ENCODE results near the gene ETFA.

Gene ETFA

GRCh38 chr15:76192715-76193114 lies 118.6 kb downstream of the ETFA start:
- FAIRE-seq = no peak

DNA sequence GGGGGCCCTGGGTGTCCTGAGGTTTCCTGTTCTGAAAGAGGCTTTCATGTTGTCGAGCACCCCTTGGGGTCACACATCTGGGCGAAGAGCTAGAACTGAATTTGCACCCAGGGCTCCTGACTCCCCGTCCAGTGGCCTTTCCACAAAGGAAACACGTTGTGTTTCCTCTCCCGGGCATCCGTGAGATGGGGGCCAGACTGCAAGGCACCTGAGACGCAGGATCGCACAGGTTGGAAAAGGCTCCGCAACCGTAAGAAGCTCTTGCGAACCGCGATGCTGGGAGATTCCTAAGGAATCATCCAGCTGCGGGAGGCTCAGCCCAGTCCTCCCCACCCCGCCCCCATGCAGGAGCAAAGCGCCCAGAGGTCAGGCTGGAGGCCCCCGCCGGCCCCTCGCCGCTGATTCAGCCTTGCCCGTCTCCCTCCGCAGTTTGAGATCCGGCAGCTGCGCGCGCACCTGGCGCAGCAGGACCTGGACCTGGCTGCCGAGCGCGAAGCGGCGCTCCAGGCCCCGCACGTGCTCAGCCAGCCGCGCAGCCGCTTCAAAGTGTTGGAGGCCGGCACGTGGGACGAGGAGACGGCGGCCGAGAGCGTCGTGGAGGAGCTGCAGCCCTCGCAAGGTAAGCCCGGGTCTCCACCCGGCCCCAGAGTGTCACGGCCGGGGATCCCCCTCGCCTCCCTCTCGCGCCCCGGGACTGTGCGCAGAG lies 119.6 kb downstream of the ETFA start:
- FAIRE-seq = no peak

DNA sequence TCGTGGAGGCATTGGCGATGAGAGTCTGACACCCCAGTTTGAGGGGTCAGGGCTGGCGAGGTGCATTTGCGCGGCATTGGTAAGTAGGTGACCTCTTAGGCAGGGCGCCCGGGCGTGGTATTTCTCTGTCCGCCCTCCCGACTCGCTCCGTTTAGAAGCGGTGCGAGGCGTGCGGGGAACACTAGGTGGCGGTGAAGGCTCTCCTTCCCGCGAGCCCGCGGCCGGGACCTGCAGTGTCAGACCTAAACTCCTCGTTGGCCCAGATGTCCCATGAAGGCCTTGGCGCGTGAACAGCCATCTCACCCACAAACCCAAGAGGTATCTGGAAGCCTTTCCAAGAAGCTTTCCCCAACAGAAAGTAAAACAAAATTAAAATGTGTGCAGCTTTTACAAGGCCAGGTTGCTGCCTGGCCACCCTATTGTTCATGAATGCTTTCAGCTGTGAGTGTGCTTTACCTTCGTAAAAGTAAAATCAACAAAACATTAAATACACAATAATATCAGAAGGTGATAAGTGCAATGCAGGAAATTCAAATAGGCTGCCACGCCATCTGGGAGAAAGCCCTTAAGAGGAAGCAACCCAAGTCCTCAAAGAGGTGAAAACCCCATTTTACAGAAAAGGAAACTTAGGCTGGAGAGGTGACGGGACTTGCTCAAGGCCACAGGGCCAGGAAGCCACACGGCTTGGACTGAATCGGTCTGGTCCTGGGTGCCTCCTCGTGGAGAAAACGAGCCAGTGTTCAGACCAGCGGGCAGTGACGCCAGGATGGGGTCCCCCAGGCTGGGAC lies 120.3 kb downstream of the ETFA start:
- no peak for FAIRE-seq

GRCh38 chr15:76190070-76190564 lies 121.2 kb downstream of the ETFA start:
- no peak for FAIRE-seq

GRCh38 chr15:76189106-76189505 lies 122.2 kb downstream of the ETFA start:
- FAIRE-seq = no peak

- no peak for FAIRE-seq
Measured at GRCh38 chr15:76187163-76187562, 124.1 kb downstream of the ETFA start.

DNA sequence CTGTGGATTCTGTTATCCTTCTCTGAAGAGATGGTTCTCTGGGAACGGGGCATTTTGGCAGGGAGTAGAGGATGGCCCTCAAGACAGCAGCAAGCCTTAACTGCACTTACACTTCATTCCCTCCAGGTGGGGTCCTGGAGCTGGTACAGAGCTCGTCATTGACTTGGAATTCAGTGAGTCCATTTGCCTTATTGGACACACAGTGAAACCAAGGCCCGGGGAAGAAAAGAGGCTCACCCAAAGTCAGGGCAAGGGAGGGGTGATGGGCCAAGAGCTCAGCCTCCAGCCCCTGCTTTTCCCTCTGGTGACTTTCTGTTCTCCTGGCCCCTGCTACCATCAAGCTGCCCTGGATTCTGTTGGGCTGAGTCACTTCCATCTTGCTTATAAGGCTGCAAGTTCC lies 125.6 kb downstream of the ETFA start:
- FAIRE-seq = no peak

DNA sequence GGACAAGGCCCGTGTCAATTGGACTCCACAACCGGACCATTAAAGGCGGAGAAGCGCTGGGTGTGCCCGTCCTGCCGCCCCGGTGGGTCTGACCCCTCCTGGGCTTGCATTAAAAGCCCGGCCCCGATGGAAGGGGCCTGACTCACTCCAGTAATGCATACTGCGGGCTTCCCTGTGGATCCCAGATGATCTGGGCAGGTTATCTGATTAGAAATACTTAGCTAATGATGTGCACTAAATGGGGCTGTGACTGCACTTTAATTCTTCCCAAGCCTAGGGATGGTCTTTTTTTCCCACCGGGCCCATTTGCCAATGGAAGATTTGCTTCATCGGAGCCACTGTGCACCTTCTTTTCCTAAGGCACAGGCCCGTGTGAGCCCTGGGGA lies 126.6 kb downstream of the ETFA start:
- no peak for FAIRE-seq

- no peak for FAIRE-seq
Measured at GRCh38 chr15:76183930-76184649, 127.2 kb downstream of the ETFA start.

DNA sequence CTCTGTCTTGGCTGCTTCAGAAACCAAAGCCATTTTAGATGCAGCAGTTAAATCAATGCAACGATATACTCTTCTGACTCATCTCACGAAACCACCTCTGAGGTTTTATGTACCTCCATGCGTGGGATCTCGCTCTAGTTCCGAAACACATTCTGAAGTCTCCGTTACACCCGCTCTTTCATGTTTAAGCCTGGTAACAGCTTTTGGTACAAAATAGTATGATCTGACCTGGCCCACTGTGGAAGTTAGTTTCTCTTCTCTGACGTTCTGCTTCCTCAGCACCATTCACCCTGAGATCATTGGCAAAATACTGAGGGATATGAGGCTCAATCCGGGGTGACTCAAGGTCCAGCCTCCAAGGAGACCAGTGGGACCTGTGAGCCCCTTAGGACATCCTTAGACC lies 129.6 kb downstream of the ETFA start:
- FAIRE-seq = no peak

DNA sequence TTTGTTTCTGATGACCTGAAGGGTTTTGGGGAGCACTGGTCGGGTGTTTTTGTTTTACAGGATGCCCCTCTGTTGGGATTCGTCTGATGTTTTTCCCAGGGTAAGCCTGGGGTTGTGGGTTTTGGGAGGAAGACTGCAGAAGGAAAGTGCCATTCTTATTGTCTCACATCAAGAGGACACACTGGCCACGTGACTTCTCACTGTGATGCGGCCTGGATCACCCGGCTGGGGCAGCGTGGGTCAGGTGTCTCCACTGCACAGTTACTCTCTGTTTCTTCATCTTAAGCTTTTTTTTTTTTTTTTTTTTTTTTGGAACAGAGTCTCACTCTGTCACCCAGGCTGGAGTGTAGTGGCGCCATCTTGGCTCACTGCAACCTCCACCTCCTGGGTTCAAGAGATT lies 130.9 kb downstream of the ETFA start:
- FAIRE-seq = no peak

GRCh38 chr15:76179023-76179422 lies 132.2 kb downstream of the ETFA start:
- FAIRE-seq = no peak

DNA sequence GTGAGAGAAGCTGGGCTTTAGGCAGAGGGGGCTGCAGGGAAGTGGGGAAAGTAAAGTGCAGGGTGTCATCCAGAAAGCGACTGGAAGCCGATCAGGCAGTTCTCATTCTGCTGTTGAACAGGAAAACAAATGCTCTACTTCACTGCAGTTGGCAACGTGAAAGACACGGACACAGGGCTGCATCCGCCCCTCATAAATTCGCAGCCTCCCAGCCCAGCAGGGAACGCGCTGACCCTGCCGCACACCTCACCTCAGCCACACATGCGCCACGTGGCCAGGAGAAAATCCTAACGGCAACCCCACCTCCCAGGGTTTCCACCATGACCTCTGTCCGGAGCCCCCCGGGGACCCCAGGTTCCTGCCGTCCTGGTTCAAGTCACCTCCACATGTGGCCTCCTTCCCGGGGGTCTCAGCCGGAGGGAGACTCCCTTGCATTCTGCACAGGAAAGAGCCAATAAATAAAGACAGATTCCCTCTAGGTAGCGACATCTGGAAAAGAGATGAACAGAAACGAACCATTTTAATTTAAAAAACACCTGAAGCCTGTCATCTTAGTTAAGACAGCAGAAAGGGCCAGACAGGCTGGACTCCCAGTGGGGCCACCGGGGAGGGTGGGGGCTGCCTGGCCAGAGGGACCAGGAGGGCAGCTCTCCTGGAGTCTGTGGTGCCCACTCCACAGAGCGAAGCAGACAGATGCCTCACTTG lies 132.8 kb downstream of the ETFA start:
- FAIRE-seq = no peak

DNA sequence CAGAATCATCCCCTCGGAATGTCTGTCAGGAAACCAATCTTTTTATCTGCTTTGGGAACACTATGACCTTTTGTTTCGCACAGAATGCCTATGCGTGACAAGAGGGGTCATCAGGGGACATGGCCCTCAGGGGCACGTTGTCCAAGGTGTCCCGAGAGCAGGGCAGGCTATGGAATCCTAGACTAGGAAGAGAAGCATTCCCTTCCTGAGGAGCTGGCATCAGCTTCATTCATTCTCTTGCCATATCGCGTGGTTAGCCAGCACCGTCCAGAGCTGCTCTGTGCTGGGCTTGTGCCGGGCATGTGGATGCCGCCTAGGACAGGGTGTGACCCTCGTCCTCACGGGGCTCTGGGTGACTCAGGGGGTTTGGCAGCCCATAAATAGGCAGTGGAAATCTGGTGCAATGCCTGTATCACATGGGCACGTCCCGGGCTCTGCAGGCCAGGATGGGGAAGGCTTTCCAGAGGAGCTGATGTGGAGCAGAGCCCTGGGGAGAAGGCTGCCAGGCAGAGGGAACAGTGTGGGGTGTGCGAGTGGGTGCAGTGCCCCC lies 133.7 kb downstream of the ETFA start:
- no peak for FAIRE-seq

DNA sequence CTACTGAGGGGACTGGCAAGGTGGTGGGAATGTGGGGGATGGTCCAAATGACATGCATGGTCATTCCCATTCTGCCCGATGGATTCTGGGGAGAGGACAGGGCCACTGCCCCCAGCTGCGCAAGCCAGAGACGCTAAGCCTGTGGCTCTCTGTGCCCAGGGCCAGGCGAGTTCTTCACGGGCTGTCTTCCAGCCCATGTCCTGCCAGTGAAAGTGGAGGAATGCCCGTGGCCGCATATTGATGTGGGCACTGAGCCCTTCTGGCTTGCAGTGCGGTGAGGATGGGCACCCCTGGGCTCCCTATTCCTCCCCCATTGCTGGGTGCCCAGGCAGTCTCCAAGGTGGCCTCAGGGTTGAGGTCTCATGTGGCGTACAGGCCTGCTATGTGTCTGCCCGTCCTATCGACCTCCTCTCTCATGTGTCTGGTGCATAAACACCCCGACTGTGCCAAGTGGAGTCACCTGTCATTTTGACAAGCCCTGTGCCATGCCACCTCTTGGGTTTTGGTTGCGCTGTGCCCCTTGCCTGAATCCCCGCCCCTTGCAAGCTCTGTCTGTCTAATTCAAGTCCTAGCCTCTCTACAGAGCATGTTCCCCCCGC lies 134.7 kb downstream of the ETFA start:
- FAIRE-seq = no peak

DNA sequence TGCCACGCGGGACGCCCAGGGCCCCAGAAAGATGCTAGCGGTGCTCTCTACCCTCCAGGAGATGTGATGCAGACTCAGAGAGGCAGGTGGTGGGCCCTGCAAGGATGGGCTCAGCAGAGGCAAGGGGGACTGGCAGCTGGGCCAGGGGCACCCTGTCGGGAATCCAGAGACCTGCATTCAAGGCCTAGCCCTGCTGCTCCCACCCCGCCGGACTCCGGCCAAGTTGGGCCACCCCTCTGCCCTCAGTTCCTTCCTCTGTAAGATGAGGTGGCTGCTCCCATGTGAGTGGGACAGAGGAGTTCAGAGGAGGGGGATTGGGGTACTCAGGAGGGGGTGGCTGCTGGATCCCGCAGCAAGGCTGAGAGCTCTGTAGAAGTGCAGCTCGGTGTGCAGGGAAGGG lies 135.2 kb downstream of the ETFA start:
- no peak for FAIRE-seq

DNA sequence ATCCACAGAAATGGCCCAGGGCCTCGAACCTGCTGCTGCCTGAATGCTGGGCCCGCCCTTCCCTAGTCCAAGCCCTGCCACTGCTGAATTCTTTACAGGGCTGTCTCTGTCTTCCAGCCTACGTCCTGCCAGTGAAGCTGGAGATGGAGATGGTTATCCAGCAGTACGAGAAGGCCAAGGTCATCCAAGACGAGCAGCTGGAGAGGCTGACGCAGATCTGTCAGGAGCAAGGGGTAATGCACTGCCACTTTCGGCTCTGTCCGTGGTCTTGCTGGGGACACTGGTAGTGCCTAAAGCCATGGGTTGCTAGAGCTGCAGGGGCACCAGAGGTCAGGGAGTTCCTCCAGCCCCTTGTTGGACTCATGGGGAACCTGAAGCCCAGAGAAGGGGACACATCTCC lies 135.8 kb downstream of the ETFA start:
- FAIRE-seq = no peak

DNA sequence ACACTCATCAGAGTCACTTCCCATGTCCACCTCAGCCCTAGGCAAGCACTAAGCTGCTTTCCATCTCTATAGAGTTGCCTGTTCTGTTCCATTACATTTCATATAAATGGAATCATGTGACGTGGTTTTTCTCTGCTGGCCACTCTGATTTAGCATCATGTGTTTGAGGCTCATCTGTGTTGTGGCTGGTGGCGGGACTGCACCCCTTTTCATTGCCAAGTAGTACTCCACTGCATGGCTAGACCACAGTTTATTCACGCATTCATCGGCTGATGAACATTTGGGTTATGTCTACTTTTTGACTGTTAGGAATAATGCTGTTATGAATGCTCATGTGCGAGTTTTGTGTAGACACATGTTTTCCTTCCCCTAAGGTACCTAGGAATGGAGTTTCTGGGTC lies 136.6 kb downstream of the ETFA start:
- FAIRE-seq = no peak

DNA sequence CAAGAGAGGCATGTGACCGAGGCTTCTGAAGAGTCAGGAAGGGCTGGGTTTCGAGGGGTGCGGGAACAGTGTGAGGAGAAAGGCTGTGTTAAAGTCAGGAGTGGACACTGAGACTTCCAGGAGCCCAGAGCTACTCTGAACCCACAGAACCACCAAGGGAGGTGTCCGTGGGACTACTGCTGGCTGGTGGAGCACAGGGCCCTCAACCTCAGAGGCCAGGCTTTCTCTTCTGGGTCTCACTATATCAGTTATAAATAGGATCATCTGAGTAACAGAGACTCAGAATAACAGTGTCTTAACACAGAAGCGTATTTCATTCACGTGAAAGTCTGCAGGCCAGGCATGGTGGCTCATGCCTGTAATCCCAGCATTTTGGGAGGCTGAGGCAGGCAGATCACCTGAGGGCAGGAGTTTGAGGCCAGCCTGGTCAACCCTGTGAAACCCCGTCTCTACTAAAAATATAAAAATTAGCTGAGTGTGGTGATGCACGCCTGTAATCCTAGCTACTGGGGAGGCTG lies 137.9 kb downstream of the ETFA start:
- FAIRE-seq = no peak

GRCh38 chr15:76172782-76173181 lies 138.5 kb downstream of the ETFA start:
- no peak for FAIRE-seq

DNA sequence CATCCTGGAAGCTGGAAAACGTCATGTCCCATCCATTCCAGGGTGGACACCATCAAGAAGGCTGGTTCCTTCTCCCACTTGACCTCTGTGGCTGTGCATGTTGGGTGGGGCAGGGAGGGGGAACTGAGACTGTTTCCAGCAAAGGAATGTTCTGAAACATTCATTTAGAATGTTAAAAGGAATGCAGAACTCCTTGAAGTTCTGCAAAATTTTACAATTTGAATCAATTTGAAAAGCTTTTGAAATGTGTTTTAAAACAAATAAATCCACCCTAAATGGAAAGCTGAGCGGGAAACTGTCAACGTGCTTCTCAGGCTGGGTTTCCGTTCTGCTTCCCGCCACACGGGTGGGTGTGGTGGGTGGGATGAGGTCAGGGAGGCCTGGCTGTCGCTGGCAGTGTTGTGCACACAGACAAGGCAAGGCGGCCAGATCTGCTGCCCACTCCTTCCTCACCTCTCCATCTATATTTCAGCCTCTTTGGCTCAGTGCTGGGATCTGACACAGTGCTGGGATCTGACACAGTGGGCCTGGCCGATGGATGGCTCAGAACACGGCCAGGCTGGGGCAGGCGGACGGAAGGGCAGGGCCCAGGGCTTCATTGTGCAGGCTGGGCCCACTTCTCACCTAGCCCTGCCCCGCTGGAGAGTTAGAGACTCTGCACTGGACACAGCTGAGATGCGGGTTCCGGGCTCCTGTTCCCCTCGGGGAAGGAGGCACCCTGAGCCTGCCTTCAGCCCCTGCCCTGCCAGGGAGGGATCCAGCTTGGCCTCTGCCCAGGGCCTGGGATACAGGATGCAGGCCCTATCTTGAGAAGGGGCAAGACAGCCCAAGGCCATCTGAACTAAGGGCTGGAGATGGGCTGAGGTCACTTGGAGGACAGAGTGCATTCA lies 141.1 kb downstream of the ETFA start:
- FAIRE-seq = no peak
